K562 (cell line): ENCODE data around the gene KCNN3. TPM values are rescaled to one million over a fixed set of nuclear protein-coding genes. Genes with fewer than 3 reads are reported as not detected.

ENCODE experiments used
- ATAC-seq: fragments of 200-7000 bp; cut with Tn5 transposase; 3 replicates; pipeline ENCODE4 v1.9.1; 2020; ENCODE audit warnings: moderate library complexity
- BruUV-seq: library from RNA; stranded (reverse); fragments of 400-500 nt; replicated peaks from 2 replicates; lab custom pipeline; 2021; lab: Mats Ljungman, UMichigan
- CTCF ChIA-PET: fragments of 300-600 bp; formaldehyde crosslinking; extraction: SDS; loops from one replicate; lab custom pipeline; 2021; ENCODE audit warnings: low intra/inter-chr PET ratio; lab: Yijun Ruan, JAX
- POLR2A ChIA-PET: fragments of 300-600, 350-650 bp; sonication (Branson Sonifier 250); formaldehyde crosslinking; extraction: SDS; loops from one replicate; lab custom pipeline; 2021; ENCODE audit warnings: antibody characterized with exemption, inconsistent platforms; lab: Yijun Ruan, JAX
- DNase-seq, 4 experiments: peaks; one replicate each; pipeline versions ENCODE4 v3.0.0 to v3.0.0-alpha.2; 2011 to 2018; ENCODE audit warnings: low spot score in 3 of 4, mixed read lengths in 3 of 4; ENCODE audit errors: extremely low read depth in 1 of 4
- FAIRE-seq: peaks from 2 replicates; lab custom pipeline; 2011; peaks lifted over from hg19 to GRCh38; lab: Jason Lieb, UNC
- H2AFZ ChIP-seq: 2 replicates; pipeline ENCODE4 v1.6.0; 2011; ENCODE audit warnings: low read depth, low read length, control low read depth, inconsistent platforms
- H3K27ac ChIP-seq: fragments of 200-600 bp; 3 replicates; pipeline ENCODE4 v1.8.0; 2011; ENCODE audit warnings: low read depth, mild to moderate bottlenecking, control low read depth, inconsistent platforms, low read length, moderate library complexity, mixed read lengths; ENCODE audit errors: extremely low read depth
- H3K27me3 ChIP-seq, 2 experiments: fragments of 300-600 bp in 1 of 2; 2 replicates in 1 of 2; 3 replicates in 1 of 2; pipeline versions ENCODE4 v1.6.0 to v1.8.0; 2011; ENCODE audit warnings: inconsistent platforms in 2 of 2, low read length in 2 of 2, mild to moderate bottlenecking in 1 of 2, mixed read lengths in 1 of 2, moderate library complexity in 1 of 2; ENCODE audit not compliant: control insufficient read depth in 2 of 2, insufficient read depth in 2 of 2
- H3K36me3 ChIP-seq: fragments of 300-600 bp; 3 replicates; pipeline ENCODE4 v1.8.0; 2011; ENCODE audit warnings: mild to moderate bottlenecking, low read length, inconsistent platforms; ENCODE audit not compliant: control insufficient read depth, insufficient read depth
- H3K4me1 ChIP-seq, 2 experiments: fragments of 200-600 bp in 1 of 2; replicated peaks in 1 of 2; 2 replicates in 1 of 2; 3 replicates in 1 of 2; pipeline versions ENCODE4 v1.5.1 to v1.8.0; 2011; ENCODE audit warnings: inconsistent platforms in 2 of 2, low read length in 2 of 2, mild to moderate bottlenecking in 1 of 2, mixed read lengths in 1 of 2, moderate library complexity in 1 of 2; ENCODE audit not compliant: control insufficient read depth in 2 of 2, insufficient read depth in 2 of 2
- H3K4me2 ChIP-seq: 2 replicates; pipeline ENCODE4 v1.6.1; 2011; ENCODE audit warnings: low read length, control low read depth, inconsistent platforms, mixed read lengths; ENCODE audit not compliant: insufficient read depth
- H3K4me3 ChIP-seq: fragments of 200-600 bp; sonication (generic), shearing (Covaris generic); 2 replicates; pipeline ENCODE4 v1.5.1; 2016; ENCODE audit warnings: control low read depth, inconsistent platforms
- H3K79me2 ChIP-seq: fragments of 200-600 bp; 3 replicates; pipeline ENCODE4 v1.8.0; 2011; ENCODE audit warnings: low read length, inconsistent platforms; ENCODE audit not compliant: control insufficient read depth, insufficient read depth
- H3K9ac ChIP-seq, 2 experiments: 2 replicates each; pipeline versions ENCODE4 v1.6.0 to v1.6.1; 2011; ENCODE audit warnings: low read depth in 2 of 2, low read length in 2 of 2, control low read depth in 1 of 2, inconsistent platforms in 1 of 2, mild to moderate bottlenecking in 1 of 2, mixed read lengths in 1 of 2; ENCODE audit not compliant: insufficient read depth in 1 of 2
- H3K9me1 ChIP-seq: one replicate; pipeline ENCODE4 v1.6.0; 2011; ENCODE audit warnings: inconsistent platforms, mild to moderate bottlenecking, low read length, moderate library complexity; ENCODE audit not compliant: control insufficient read depth, insufficient read depth
- H3K9me3 ChIP-seq: replicated peaks from 2 replicates; pipeline ENCODE4 v1.5.1; 2011; ENCODE audit warnings: low read depth, low read length, inconsistent platforms; ENCODE audit not compliant: control insufficient read depth, insufficient read depth
- H4K20me1 ChIP-seq: replicated peaks from 2 replicates; pipeline ENCODE4 v1.6.1; 2011; ENCODE audit warnings: low read length, inconsistent platforms, mixed read lengths; ENCODE audit not compliant: control insufficient read depth, insufficient read depth
- CC2D1A ChIP-seq: fragments of 450-650 bp; IDR thresholded peaks from 2 replicates; pipeline ENCODE4 v1.6.1; 2017; ENCODE audit warnings: mild to moderate bottlenecking
- FIP1L1 ChIP-seq: fragments of 200-400 bp; formaldehyde crosslinking; IDR thresholded peaks from 2 replicates; pipeline ENCODE4 v1.6.1; 2018; ENCODE audit warnings: mild to moderate bottlenecking, low read depth, low read length; ENCODE audit not compliant: poor library complexity, severe bottlenecking
- ILF3 ChIP-seq: fragments of 450-650 bp; IDR thresholded peaks from 2 replicates; pipeline ENCODE4 v1.6.1; 2018; ENCODE audit warnings: antibody characterized with exemption, mild to moderate bottlenecking, moderate library complexity, borderline replicate concordance
- MLLT1 ChIP-seq, 2 experiments: fragments of 450-650 bp; IDR thresholded peaks; 2 replicates each; pipeline ENCODE4 v1.6.1; 2016
- MYBL2 ChIP-seq, 2 experiments: fragments of 450-650 bp in 1 of 2; sonication (generic) in 1 of 2; formaldehyde crosslinking in 1 of 2; IDR thresholded peaks; 2 replicates each; pipeline versions ENCODE4 v1.6.1 to v1.8.1; 2017 to 2022; ENCODE audit warnings: borderline replicate concordance in 1 of 2, inconsistent platforms in 1 of 2, low read depth in 1 of 2, mild to moderate bottlenecking in 1 of 2, missing genetic modification reagents in 1 of 2, moderate library complexity in 1 of 2
- PBX2 ChIP-seq, 2 experiments: IDR thresholded peaks in 1 of 2; conservative IDR thresholded peaks in 1 of 2; 2 replicates each; pipeline ENCODE4 v1.6.1; 2016; ENCODE audit warnings: low read depth in 2 of 2, mild to moderate bottlenecking in 1 of 2, missing compliant biosample characterization in 1 of 2, missing genetic modification characterization in 1 of 2, moderate library complexity in 1 of 2
- RFX1 ChIP-seq: fragments of 450-650 bp; IDR thresholded peaks from 2 replicates; pipeline ENCODE4 v1.6.1; 2016; ENCODE audit warnings: mild to moderate bottlenecking, moderate library complexity
- RHOXF2B ChIP-seq: fragments of 250-450 bp; sonication (Bioruptor Pico); conservative IDR thresholded peaks from 2 replicates; pipeline ENCODE4 v1.5.1; 2021
- ZBTB8A ChIP-seq: fragments of 450-650 bp; IDR thresholded peaks from 2 replicates; pipeline ENCODE4 v1.6.1; 2018; ENCODE audit warnings: mild to moderate bottlenecking, moderate library complexity; ENCODE audit not compliant: partially characterized antibody
- ZBTB9 ChIP-seq: fragments of 450-650 bp; formaldehyde crosslinking; IDR thresholded peaks from 2 replicates; pipeline ENCODE4 v1.4.0; 2020; ENCODE audit warnings: mild to moderate bottlenecking, moderate library complexity
- ZNF23 ChIP-seq: fragments of 250-450 bp; sonication (Bioruptor Pico); IDR thresholded peaks from 2 replicates; pipeline ENCODE4 v1.4.0; 2020; ENCODE audit warnings: mild to moderate bottlenecking
- ZNF639 ChIP-seq, 2 experiments: fragments of 200-800 bp in 1 of 2; sonication (Bioruptor generic) in 1 of 2; sonication (generic) in 1 of 2; formaldehyde crosslinking in 1 of 2; IDR thresholded peaks in 1 of 2; conservative IDR thresholded peaks in 1 of 2; 2 replicates each; pipeline versions ENCODE4 v1.5.0 to v1.6.1; 2016 to 2020; ENCODE audit warnings: missing compliant biosample characterization in 1 of 2, missing genetic modification characterization in 1 of 2, missing genetic modification reagents in 1 of 2
- WGBS: fragments of 100-300 bp; shearing (Covaris generic); methylation state at CpG from one replicate; pipeline ENCODE4 v1.1.6; 2016; ENCODE audit warnings: low coverage, mixed read lengths; ENCODE audit not compliant: insufficient coverage; ENCODE audit errors: missing lambda C conversion rate; 5-methylcytosine and 5-hydroxymethylcytosine counted together
- in situ Hi-C: fragments of 300-500 bp; cut with MboI; formaldehyde crosslinking; loops from 4 replicates; pipeline ENCODE4 v1.15.0; 2018; ENCODE audit warnings: inconsistent platforms, mixed read lengths
- intact Hi-C: fragments of 100-400 bp; cut with micrococcal nuclease; formaldehyde crosslinking; loops from 2 replicates; pipeline ENCODE4 v1.14.2; 2022
- polyA plus RNA-seq, 8 experiments: library from polyadenylated mRNA; depleted of rRNA in 4 of 8; stranded (reverse) in 5 of 8; unstranded in 3 of 8; fragments of >200 nt; fragmentation: Nextera tagmentation in 2 of 8; fragmentation: Illumina TruSeq in 1 of 8; extraction: Ambion mirVana in 2 of 8; extraction: Trizol in 1 of 8; gene quantifications; 2 replicates each; pipeline versions ENCODE4 v1.2.1 to v1.2.3, GENCODE V29; 2011 to 2014; ENCODE audit warnings: inconsistent platforms in 1 of 8, missing spikeins in 1 of 8
- total RNA-seq, 7 experiments: library from RNA; depleted of rRNA in 6 of 7; stranded (reverse); fragments of >200 nt in 6 of 7; fragmentation: Illumina TruSeq in 2 of 7; extraction: Trizol in 2 of 7; gene quantifications; 2 replicates each; pipeline versions ENCODE4 v1.2.1 to v1.2.3, GENCODE V29; 2011 to 2021; ENCODE audit warnings: low replicate concordance in 1 of 7

The KCNN3 gene
- total and polyA plus RNA-seq, 9 of the 15 experiments (the other 6 are each of a cell fraction or from before 2014, with no cell fraction given), result 0.02 to 0.03 TPM; not detected in 7

GRCh38 chr1:154838461-154838860 is 31.6 kb downstream of the KCNN3 start:
- Histone ChIP-seq H3K27ac (no peak overlapping the region), H3K4me3 (no peak overlapping the region), H3K27me3 (peaks cover 48 to 77% of the 10 kb centered on the region in 2 experiments), H4K20me1 (peaks cover 13% of the 10 kb centered on the region; the same call in 1 of the 2 replicates), H3K9ac (no peak overlapping the region), H3K9me1 (no peaks in the 10 kb centered on the region), H2AFZ (no peak overlapping the region), H3K36me3 (no peaks in the 10 kb centered on the region), H3K9me3 (no peaks in the 10 kb centered on the region), H3K79me2 (no peaks in the 10 kb centered on the region), H3K4me1 (peaks cover 0 to 8% of the 10 kb centered on the region in 2 experiments; a peak in 2 of 5 replicates), H3K4me2 (no peak overlapping the region)
- DNase-seq, result no peak
- 8% methylated on average over 11 of the region's 11 CpGs for WGBS
- BruUV-seq, result no TSS peak
- no peak for FAIRE-seq
- POLR2A ChIA-PET, result interaction anchor here (0.5 to 1.5 kb wide), 6 partner anchors 11 to 279 kb away, joined by 3 to 7 read pairs (median 3); partner anchors contain the start of gene KCNN3
- CTCF ChIA-PET, result no interaction called here
- no peak for ATAC-seq
- in situ Hi-C loops (no loop called here), intact Hi-C loops (no loop called here)
- TF ChIP-seq CC2D1A (no peak), RHOXF2B (no peak), MYBL2 (IDR thresholded peaks at IDR 0.05; ENCODE audit: low read depth) (no peak), MYBL2 (CRISPR knock-in tag; IDR thresholded peaks at IDR 0.05; ENCODE audit: borderline replicate concordance) (no peak), ZNF23 (CRISPR knock-in tag) (no peak), ZBTB8A (no peak), ILF3 (no peak), RFX1 (no peak), ZNF639 (CRISPR knock-in tag; conservative IDR thresholded peaks at IDR 0.05 in 1 of 2, IDR thresholded peaks at IDR 0.05 in 1 of 2) (no peak), FIP1L1 (no peak), MLLT1 (IDR thresholded peaks at IDR 0.05) (no peak), ZBTB9 (CRISPR knock-in tag) (no peak), PBX2 (CRISPR knock-in tag; IDR thresholded peaks at IDR 0.05; ENCODE audit: low read depth) (no peak), PBX2 (tag; conservative IDR thresholded peaks at IDR 0.05; ENCODE audit: low read depth) (no peak)
